MM.1S (cell line): ENCODE results near the gene GRHL3.

ENCODE experiments used
- EZH2 ChIP-seq: fragments of 300-600 bp; sonication (generic); optimal IDR thresholded peaks from 2 replicates; pipeline ENCODE3; 2017; ENCODE audit warnings: low read depth, mild to moderate bottlenecking, antibody characterized with exemption, low read length, mixed read lengths
- EZH2phosphoT487 ChIP-seq: fragments of 300-600 bp; sonication (generic); IDR thresholded peaks from 2 replicates; pipeline ENCODE4 v1.6.1; 2018; ENCODE audit warnings: antibody characterized with exemption, low read length
- TF ChIP-seq, protein P1 (sequence below): fragments of 300-600 bp; sonication (generic); IDR thresholded peaks from 2 replicates; pipeline ENCODE4 v1.5.1; 2016; ENCODE audit warnings: antibody characterized with exemption, low read length, mixed read lengths

DNA sequence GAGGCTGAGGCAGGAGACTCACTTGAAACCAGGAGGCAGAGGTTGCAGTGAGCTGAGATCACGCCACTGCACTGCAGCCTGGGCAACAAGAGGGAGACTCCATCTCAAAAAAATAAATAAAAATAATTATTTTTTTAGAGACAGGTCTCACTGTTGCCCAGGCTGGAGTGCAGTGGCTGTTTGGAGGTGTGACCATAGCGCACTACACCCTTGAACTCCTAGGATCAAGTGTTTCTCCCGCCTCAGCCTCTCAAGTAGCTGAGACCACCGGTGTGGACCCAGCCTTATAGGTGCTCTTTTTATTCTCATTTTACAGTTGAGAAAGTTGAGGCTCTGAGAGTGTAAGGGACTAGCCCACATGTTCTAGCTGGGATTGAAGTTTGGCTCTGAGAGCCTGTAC lies 15.6 kb upstream of the GRHL3 start:
- TF ChIP-seq, protein P1, sequence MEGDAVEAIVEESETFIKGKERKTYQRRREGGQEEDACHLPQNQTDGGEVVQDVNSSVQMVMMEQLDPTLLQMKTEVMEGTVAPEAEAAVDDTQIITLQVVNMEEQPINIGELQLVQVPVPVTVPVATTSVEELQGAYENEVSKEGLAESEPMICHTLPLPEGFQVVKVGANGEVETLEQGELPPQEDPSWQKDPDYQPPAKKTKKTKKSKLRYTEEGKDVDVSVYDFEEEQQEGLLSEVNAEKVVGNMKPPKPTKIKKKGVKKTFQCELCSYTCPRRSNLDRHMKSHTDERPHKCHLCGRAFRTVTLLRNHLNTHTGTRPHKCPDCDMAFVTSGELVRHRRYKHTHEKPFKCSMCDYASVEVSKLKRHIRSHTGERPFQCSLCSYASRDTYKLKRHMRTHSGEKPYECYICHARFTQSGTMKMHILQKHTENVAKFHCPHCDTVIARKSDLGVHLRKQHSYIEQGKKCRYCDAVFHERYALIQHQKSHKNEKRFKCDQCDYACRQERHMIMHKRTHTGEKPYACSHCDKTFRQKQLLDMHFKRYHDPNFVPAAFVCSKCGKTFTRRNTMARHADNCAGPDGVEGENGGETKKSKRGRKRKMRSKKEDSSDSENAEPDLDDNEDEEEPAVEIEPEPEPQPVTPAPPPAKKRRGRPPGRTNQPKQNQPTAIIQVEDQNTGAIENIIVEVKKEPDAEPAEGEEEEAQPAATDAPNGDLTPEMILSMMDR = no peak
- TF ChIP-seq EZH2phosphoT487 (no peak), EZH2 (no peak)
